ENCODE measurements around the gene DNAJB6. TPM values are rescaled to one million over a fixed set of nuclear protein-coding genes. Genes with fewer than 3 reads are reported as not detected.

Gene DNAJB6
- total RNA-seq, 2 experiments from 2014 or later = 67.8 to 80.6 TPM

GRCh38 chr7:157431951-157432540 lies 95.2 kb downstream of the DNAJB6 start:
- Mint-ChIP-seq H3K27ac (no peak overlapping the region), H3K9me3 (no peaks in the 10 kb centered on the region), H3K36me3 (ENCODE audit: low read depth) (no peaks in the 10 kb centered on the region), H3K4me1 (ENCODE audit: low read depth) (peaks cover 13% of the 10 kb centered on the region), H3K4me3 (peak overlapping the region; percentile 52), H3K27me3 (no peaks in the 10 kb centered on the region)
- ATAC-seq (no peak), DNase-seq (no peak)
- intact Hi-C loops (cut with micrococcal nuclease) = loop anchor here (10.0 kb wide), 1 partner anchor 443 kb away; no protein-coding TSS in a partner anchor
- TF ChIP-seq, protein P1, sequence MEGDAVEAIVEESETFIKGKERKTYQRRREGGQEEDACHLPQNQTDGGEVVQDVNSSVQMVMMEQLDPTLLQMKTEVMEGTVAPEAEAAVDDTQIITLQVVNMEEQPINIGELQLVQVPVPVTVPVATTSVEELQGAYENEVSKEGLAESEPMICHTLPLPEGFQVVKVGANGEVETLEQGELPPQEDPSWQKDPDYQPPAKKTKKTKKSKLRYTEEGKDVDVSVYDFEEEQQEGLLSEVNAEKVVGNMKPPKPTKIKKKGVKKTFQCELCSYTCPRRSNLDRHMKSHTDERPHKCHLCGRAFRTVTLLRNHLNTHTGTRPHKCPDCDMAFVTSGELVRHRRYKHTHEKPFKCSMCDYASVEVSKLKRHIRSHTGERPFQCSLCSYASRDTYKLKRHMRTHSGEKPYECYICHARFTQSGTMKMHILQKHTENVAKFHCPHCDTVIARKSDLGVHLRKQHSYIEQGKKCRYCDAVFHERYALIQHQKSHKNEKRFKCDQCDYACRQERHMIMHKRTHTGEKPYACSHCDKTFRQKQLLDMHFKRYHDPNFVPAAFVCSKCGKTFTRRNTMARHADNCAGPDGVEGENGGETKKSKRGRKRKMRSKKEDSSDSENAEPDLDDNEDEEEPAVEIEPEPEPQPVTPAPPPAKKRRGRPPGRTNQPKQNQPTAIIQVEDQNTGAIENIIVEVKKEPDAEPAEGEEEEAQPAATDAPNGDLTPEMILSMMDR (IDR thresholded peaks at IDR 0.05) = no peak
- ChIA-PET CTCF (interaction anchor here (0.5 to 1.3 kb wide), 13 partner anchors 24 to 922 kb away, joined by 3 to 4 read pairs (median 3); no protein-coding TSS in a partner anchor), POLR2A (no interaction called here)

- intact Hi-C loops (cut with micrococcal nuclease) = loop anchor here (10.0 kb wide), 1 partner anchor 442 kb away; no protein-coding TSS in a partner anchor
- TF ChIP-seq, protein P1 (IDR thresholded peaks at IDR 0.05) = no peak
- Mint-ChIP-seq H3K4me1 (ENCODE audit: low read depth) (peaks cover 13% of the 10 kb centered on the region), H3K36me3 (ENCODE audit: low read depth) (no peaks in the 10 kb centered on the region), H3K27ac (no peak overlapping the region), H3K27me3 (no peaks in the 10 kb centered on the region), H3K9me3 (no peaks in the 10 kb centered on the region), H3K4me3 (peak overlapping the region; percentile 52)
- peak; percentile 31 for DNase-seq
- peak; percentile 53 for ATAC-seq
- ChIA-PET POLR2A (no interaction called here), CTCF (interaction anchor here (0.5 to 1.3 kb wide), 13 partner anchors 23 to 922 kb away, joined by 3 to 4 read pairs (median 3); no protein-coding TSS in a partner anchor)
Measured at GRCh38 chr7:157432541-157432956, 95.7 kb downstream of the DNAJB6 start.

DNA sequence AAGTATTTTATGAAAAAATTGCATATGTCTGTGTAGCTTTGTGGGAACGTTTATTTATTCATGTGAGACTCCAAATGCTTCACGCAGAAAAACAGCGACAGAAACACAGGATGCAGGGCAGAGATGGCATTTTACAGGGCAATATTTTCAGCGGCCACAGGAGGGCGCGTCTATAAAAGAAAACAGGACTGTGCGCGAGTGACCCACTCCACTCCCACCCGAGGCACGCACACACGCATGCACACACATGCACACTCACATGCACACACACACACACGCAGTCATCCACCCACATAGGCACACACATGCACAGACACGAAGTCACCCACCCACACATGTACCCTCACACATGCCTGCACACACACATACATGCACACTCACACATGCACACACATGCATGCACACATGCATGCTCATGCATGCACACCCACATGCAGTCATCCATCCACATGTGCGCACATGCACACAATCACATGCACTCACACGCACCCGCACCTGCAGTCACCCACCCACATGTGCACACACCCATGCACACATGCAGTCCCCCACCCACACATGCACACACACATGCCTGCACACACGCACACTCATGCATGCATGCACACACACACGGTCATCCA lies 96.3 kb downstream of the DNAJB6 start:
- peak; percentile 69 for ATAC-seq
- Mint-ChIP-seq H3K4me1 (ENCODE audit: low read depth) (peaks cover 13% of the 10 kb centered on the region), H3K27me3 (no peaks in the 10 kb centered on the region), H3K9me3 (no peaks in the 10 kb centered on the region), H3K27ac (no peak overlapping the region), H3K36me3 (ENCODE audit: low read depth) (no peaks in the 10 kb centered on the region), H3K4me3 (peak overlapping the region; percentile 52)
- intact Hi-C loops (cut with micrococcal nuclease) = loop anchor here (10.0 kb wide), 1 partner anchor 442 kb away; no protein-coding TSS in a partner anchor
- DNase-seq = peak; percentile 80
- ChIA-PET CTCF (interaction anchor here (0.7 to 1.3 kb wide), 11 partner anchors 22 to 341 kb away, joined by 3 to 4 read pairs (median 3); no protein-coding TSS in a partner anchor), POLR2A (no interaction called here)
- TF ChIP-seq, protein P1 (IDR thresholded peaks at IDR 0.05) = peak; percentile 85

- DNase-seq = no peak
- intact Hi-C loops (cut with micrococcal nuclease) = loop anchor here (10.0 kb wide), 1 partner anchor 441 kb away; no protein-coding TSS in a partner anchor
- ChIA-PET POLR2A (no interaction called here), CTCF (no interaction called here)
- ATAC-seq = no peak
- Mint-ChIP-seq H3K36me3 (ENCODE audit: low read depth) (no peaks in the 10 kb centered on the region), H3K27me3 (no peaks in the 10 kb centered on the region), H3K27ac (no peak overlapping the region), H3K4me3 (no peak overlapping the region), H3K9me3 (no peaks in the 10 kb centered on the region), H3K4me1 (ENCODE audit: low read depth) (peaks cover 13% of the 10 kb centered on the region)
- TF ChIP-seq, protein P1 (IDR thresholded peaks at IDR 0.05) = no peak
Measured at GRCh38 chr7:157433628-157434027, 96.8 kb downstream of the DNAJB6 start.

- Mint-ChIP-seq H3K4me1 (ENCODE audit: low read depth) (peaks cover 13% of the 10 kb centered on the region), H3K36me3 (ENCODE audit: low read depth) (no peaks in the 10 kb centered on the region), H3K27ac (no peak overlapping the region), H3K27me3 (no peaks in the 10 kb centered on the region), H3K9me3 (no peaks in the 10 kb centered on the region), H3K4me3 (no peak overlapping the region)
- TF ChIP-seq, protein P1 (IDR thresholded peaks at IDR 0.05) = no peak
- intact Hi-C loops (cut with micrococcal nuclease) = loop anchor here (10.0 kb wide), 1 partner anchor 441 kb away; no protein-coding TSS in a partner anchor
- DNase-seq = no peak
- CTCF ChIA-PET = no interaction called here
- no peak for ATAC-seq
- POLR2A ChIA-PET = no interaction called here
Measured at GRCh38 chr7:157434231-157434630, 97.4 kb downstream of the DNAJB6 start.
